ENCODE measurements around the gene C11orf58. TPM values are rescaled to one million over a fixed set of nuclear protein-coding genes. Genes with fewer than 3 reads are reported as not detected.

Gene C11orf58
- total RNA-seq, 1 donor from 2014 or later, result 146 TPM

- no peak for DNase-seq (ENCODE audit: low read depth)
- no peak for TF ChIP-seq CTCF (IDR thresholded peaks at IDR 0.05; ENCODE audit: insufficient read depth, low read length, poor library complexity, severe bottlenecking)
- Histone ChIP-seq H3K4me3 (ENCODE audit: low read depth, low read length) (no peak overlapping the region), H3K27me3 (ENCODE audit: control insufficient read depth, insufficient read depth, low read length) (no peaks in the 10 kb centered on the region), H3K36me3 (ENCODE audit: control insufficient read depth, insufficient read depth, low read length) (no peaks in the 10 kb centered on the region)
Measured at GRCh38 chr11:16795146-16795545, 56.7 kb downstream of the C11orf58 start.

- DNase-seq (ENCODE audit: low read depth), result no peak
- H3K4me3 ChIP-seq (ENCODE audit: low read depth, low read length), result no peak overlapping the region
- TF ChIP-seq CTCF (IDR thresholded peaks at IDR 0.05; ENCODE audit: insufficient read depth, low read length, poor library complexity, severe bottlenecking), result no peak
- no peaks in the 10 kb centered on the region for H3K27me3 ChIP-seq (ENCODE audit: control insufficient read depth, insufficient read depth, low read length)
- no peaks in the 10 kb centered on the region for H3K36me3 ChIP-seq (ENCODE audit: control insufficient read depth, insufficient read depth, low read length)
Measured at GRCh38 chr11:16796311-16796710, 57.9 kb downstream of the C11orf58 start.

- H3K27me3 ChIP-seq (ENCODE audit: control insufficient read depth, insufficient read depth, low read length), result no peaks in the 10 kb centered on the region
- no peaks in the 10 kb centered on the region for H3K36me3 ChIP-seq (ENCODE audit: control insufficient read depth, insufficient read depth, low read length)
- H3K4me3 ChIP-seq (ENCODE audit: low read depth, low read length), result no peak overlapping the region
- no peak for DNase-seq (ENCODE audit: low read depth)
- no peak for TF ChIP-seq CTCF (IDR thresholded peaks at IDR 0.05; ENCODE audit: insufficient read depth, low read length, poor library complexity, severe bottlenecking)
Measured at GRCh38 chr11:16797776-16798175, 59.3 kb downstream of the C11orf58 start.

- no peaks in the 10 kb centered on the region for H3K36me3 ChIP-seq (ENCODE audit: control insufficient read depth, insufficient read depth, low read length)
- TF ChIP-seq CTCF (IDR thresholded peaks at IDR 0.05; ENCODE audit: insufficient read depth, low read length, poor library complexity, severe bottlenecking), result no peak
Measured at GRCh38 chr11:16799221-16799620, 60.8 kb downstream of the C11orf58 start.

GRCh38 chr11:16799890-16800289 lies 61.4 kb downstream of the C11orf58 start:
- Histone ChIP-seq H3K36me3 (ENCODE audit: control insufficient read depth, insufficient read depth, low read length) (no peaks in the 10 kb centered on the region), H3K4me3 (ENCODE audit: low read depth, low read length) (no peak overlapping the region), H3K27me3 (ENCODE audit: control insufficient read depth, insufficient read depth, low read length) (no peaks in the 10 kb centered on the region)
- no peak for TF ChIP-seq CTCF (IDR thresholded peaks at IDR 0.05; ENCODE audit: insufficient read depth, low read length, poor library complexity, severe bottlenecking)
- no peak for DNase-seq (ENCODE audit: low read depth)

More at GRCh38 chr11:16799221-16799620, 60.8 kb downstream of the C11orf58 start:
- Histone ChIP-seq H3K4me3 (ENCODE audit: low read depth, low read length) (no peak overlapping the region), H3K27me3 (ENCODE audit: control insufficient read depth, insufficient read depth, low read length) (no peaks in the 10 kb centered on the region)
- no peak for DNase-seq (ENCODE audit: low read depth)

GRCh38 chr11:16800382-16800781 lies 61.9 kb downstream of the C11orf58 start:
- H3K27me3 ChIP-seq (ENCODE audit: control insufficient read depth, insufficient read depth, low read length), result no peaks in the 10 kb centered on the region
- no peak for DNase-seq (ENCODE audit: low read depth)
- no peak for TF ChIP-seq CTCF (IDR thresholded peaks at IDR 0.05; ENCODE audit: insufficient read depth, low read length, poor library complexity, severe bottlenecking)
- no peaks in the 10 kb centered on the region for H3K36me3 ChIP-seq (ENCODE audit: control insufficient read depth, insufficient read depth, low read length)
- H3K4me3 ChIP-seq (ENCODE audit: low read depth, low read length), result no peak overlapping the region
